GM19351 (cell line): ENCODE measurements around the gene EIF2AK2.
"Not testable (repeated sequence)": the region's sequence is repeated elsewhere in the genome, so short reads cannot be mapped to it uniquely, and the experiment has no call there.

ENCODE experiments used
- ATAC-seq: cut with Tn5 transposase; IDR thresholded peaks from one replicate; pipeline ENCODE4 v1.9.1; 2021; ENCODE audit warnings: mild to moderate bottlenecking, moderate library complexity; ENCODE audit not compliant: unreplicated experiment

The EIF2AK2 gene

DNA sequence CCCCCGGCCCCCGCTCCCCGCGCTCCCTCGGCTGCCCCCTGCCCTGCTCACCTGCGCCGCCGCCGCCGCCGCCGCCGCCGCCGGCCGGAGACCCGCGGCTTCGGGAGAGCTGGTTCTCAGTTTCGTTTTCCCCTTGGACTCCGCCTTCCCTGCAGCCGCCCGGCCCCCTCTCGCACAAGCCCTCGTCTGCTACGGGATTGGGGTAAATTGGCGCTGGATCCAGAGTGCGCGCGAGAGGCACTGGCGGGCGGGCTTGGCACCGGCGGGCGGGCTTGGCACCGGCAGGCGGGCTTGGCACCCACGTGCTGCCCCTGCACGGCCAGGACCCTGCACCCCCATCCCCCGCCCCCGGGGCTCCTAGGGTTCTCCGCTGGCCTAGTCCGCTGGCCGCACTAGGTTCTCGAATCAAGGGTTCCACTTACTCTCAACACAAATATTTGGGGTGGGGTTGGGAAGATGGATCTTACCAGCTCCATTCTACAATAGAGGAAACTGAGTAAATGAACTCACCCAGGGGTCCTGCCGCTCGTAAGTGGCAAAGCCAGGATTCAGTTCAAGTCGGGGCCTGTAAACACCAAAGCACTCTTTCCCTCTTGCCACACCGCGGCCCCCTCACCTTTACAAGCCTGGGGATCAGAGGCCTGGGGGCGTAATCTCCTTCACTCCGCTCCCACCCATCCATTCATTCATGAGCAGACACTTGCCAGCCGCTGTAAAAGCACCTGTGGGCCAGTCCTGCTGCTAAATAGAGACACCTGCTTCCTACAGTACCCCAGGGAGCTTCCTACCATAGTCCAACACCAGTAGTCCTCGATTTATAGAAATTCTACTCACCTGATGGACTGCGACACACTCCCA, at the start of gene EIF2AK2:
Gene EIF2AK2, minus strand, starts transcription at position 124 of the 858 bp plus-strand sequence. CDS start 9,174 bp downstream, outside the sequence.
- peak; percentile 91 for ATAC-seq

DNA sequence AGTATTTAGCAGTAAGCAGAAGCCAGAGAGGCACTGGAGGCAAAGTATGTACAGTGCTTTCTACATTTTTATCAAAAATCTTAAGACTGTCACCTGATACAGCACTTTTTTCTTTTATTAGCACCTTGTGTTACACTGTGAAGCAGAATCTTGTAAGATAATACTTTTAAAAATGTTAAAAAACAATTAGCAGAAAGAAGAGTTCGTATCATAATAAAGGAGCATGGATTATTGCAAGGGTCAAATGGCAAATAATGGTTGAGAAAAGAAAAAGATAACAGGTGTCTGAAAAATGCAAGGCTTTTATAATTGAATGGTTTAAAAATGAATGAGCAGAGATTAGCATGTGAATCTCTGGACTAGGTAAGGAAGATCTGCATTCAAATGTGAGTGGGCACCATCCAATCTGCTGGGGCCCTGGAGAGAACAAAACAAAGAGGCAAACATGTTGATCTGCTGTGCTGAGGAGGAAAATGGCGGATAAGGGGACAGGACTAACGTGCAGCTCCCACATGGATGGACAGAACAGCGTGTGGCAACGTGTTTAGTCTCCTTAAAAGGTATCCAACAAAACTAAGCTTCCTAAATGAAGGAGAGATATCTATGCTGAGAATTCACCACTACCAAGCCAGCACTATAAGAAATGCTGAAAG, 49.0 kb upstream of the EIF2AK2 start:
- ATAC-seq = no peak

DNA sequence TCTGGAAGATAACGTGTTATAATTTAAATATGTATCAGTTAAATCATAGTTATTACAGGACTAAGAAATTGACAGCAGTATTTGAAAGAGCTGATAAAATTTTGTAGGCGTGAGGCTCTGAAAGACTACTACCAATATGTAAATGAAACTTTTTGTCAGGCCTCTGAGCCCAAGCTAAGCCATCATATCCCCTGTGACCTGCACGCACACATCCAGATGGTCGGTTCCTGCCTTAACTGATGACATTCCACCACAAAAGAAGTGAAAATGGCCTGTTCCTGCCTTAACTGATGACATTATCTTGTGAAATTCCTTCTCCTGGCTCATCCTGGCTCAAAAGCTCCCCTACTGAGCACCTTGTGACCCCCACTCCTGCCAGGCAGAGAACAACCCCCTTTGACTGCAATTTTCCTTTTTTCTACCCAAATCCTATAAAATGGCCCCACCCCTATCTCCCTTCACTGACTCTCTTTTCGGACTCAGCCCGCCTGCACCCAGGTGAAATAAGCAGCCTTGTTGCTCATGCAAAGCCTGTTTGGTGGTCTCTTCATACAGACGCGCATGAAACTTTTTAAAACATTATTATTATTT, 48.4 kb upstream of the EIF2AK2 start:
- not testable (repeated sequence) for ATAC-seq

DNA sequence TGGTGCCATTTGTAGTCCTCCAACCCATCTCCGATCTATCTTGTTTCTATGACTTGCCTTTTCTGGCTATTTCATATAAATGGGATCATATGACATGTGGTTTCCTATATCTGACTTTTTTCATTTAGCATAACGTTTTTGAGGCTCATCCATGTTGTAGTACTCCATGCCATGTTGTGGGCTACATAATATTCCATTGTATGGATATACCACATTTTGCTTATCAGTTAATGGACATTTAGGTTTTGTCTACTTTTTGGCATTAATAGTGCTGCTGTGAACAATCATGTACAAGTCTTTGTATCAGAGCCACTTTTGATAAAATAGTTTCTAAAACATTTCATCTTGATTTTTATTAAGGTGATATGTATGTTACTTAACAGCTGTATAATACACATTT, 46.9 kb upstream of the EIF2AK2 start:
- ATAC-seq = no peak

DNA sequence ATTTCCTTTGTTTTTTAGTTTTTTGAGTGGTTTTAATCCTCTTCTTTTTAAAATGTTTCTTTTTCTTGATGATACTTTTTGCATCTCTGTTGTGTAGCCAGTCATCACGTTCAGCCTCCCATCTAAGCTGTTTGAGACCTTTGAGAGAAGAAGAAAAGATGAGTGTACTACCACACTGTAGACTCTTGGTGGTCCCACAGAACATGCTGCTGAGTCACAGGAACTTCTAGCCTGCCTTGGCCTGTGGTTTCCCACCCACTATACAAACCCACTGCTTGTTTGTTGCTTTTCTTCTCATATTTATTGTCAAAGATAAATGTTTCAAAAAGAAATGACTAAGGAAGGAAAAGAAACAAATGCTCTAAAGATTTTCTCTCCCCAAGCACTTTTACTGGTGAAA, 45.0 kb upstream of the EIF2AK2 start:
- ATAC-seq = no peak

DNA sequence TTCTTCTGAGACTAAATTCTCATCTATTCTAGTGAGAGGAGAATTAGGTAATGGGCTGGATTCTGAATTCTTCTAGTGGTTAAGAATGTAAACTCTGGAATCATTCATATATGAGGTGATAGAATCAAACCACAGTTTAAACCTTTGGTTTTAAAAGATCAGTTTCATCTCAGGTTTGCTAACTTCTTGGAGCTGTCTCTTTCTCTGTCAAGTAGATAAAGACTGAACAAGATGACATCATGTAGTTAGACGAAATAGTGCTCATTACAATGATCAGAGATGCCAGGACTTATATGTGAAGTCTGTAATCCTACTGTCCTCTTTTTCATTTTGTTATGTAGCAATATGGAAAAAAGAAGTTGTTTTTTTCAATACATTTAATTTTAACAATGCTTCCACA, 44.4 kb upstream of the EIF2AK2 start:
- no peak for ATAC-seq

DNA sequence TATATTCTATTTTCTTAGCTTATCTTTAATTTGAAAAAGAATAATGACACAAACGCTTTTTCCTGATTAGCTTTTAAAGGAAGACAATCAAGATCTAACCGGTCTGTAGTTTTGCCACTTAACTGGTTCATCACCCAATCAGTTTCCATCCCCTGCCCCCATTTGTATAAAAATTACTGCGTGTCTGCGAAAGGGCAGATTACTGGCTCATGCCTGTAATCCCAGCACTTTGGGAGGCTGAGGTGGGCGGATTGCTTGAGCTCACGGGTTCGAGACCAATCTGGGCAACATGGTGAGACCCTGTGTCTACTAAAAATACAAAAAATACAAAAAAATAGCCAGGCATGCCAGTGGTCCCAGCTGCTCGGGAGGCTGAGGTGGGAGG, 41.9 kb upstream of the EIF2AK2 start:
- ATAC-seq = no peak

DNA sequence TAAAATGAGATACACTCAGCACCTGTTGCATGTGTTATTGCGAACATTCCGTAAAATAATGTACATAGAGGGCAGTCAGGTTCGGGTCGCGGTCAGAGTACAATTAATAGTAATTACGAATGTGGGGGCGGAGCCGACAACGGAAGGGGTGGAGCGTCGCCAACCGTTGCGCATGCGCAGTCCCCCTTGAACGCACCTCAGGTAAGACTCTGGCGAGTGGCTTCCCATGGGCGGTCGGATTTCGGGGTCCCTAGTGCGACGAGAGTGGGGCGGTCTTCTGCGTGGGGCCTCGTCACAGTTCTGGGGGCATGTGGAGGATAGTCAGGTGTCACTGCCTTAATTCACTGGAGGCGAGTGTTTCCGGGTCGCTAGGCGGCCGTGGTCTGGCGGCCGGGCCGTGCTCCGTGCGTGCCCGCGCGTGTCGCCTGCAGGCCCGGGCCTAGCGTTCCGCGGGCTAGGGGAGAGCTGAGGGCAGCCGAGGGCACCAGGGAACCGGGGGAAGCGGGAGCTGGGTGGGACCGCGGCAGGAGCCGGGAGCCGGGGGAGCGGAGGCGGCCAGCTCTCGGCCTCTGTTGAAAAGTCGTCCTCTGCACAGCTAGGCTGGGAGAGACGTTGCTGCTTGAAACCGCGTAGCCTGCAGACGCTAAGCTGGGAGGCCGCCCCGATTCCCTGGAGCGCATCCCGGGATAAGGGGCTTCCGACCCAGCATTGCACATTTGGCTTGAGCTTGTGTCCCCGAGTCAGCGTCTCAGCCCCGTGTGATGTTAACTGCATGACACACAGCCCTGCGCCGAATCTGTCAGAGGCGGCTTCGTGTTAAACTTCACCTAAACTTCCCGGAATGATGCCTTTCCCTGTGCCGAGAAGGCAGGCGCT, 39.8 kb upstream of the EIF2AK2 start, which contains the start of gene CEBPZOS:
Gene CEBPZOS, plus strand, starts transcription at position 177 of the 876 bp plus-strand sequence. CDS start 3,209 bp downstream, outside the sequence.
- peak; percentile 68 for ATAC-seq

DNA sequence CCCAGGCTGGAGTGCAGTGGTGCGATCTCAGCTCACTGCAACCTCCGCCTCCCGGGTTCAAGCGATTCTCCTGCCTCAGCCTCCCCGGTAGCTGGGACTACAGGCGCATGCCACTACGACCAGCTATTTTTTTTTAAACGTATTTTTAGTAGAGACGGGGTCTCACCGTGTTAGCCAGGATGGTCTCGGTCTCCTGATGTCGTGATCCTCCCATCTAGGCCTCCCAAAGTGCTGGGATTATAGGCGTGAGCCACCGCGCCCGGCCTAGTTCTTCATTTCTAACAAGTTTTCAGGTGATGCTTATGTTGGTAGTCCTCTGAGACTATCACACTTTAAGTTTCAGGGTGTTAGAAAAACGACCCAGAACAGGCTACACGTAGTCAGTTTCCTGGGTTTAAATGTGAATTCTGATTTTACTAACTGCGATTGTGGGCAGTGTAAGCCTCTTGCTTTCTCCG, 39.1 kb upstream of the EIF2AK2 start:
- not testable (repeated sequence) for ATAC-seq

DNA sequence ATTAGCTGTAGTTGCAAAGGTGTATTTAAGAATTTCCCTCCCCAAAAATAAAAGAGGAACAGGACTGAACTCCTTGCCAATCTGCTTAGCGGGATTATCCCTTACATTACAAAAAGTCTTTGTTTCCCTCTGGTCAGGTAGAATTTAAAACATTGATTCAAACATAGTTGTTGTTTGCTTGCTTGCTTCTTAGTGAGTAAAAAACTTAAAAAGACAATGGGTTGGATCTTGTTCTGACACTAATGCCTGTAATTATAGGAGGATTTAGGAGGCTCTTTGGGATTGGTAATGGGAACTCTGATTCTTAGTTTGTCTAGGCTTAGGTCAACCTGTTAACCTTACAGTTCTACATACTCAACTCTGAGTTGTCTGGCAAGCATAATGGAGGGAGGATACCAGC, 35.8 kb upstream of the EIF2AK2 start:
- ATAC-seq = no peak

DNA sequence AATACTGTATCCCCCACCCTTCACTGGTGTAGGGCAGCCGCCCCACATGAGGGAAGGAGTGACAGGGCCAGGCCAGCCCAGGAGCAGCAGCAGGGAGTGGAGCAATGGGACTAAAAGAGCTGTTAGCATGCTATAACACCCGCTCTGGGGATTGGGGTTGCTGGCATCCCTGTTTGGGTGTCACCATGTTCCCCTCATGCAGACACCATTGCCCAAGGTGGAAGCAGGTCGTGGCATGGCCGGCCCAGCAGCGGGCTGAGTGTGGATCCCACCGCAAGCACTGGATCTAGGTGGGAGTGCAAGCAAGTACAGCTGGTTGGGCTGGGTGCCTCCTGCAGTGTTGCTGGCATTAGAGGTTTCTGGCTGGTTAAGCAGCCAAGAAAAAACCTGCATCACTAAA, 35.0 kb upstream of the EIF2AK2 start:
- no peak for ATAC-seq

DNA sequence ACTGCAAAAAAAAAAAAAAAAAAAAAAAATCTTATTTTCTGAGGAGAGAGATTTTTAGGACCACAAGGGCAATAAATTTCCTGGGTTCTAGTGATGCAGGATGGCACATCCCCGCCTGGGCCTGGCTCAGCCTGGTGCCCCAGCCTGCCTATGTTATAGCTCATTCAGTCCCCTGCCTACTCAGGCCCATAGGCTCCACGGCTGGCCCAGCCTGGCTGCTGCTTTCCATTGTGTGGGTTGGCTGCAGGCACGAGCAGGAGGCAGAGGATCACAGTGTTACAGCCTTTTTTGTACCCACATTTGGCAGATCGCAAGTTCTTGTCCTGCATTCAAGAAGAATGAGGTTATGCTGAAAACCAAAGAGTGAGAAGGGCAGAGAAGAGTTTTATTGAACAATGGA, 34.5 kb upstream of the EIF2AK2 start:
- ATAC-seq = no peak

DNA sequence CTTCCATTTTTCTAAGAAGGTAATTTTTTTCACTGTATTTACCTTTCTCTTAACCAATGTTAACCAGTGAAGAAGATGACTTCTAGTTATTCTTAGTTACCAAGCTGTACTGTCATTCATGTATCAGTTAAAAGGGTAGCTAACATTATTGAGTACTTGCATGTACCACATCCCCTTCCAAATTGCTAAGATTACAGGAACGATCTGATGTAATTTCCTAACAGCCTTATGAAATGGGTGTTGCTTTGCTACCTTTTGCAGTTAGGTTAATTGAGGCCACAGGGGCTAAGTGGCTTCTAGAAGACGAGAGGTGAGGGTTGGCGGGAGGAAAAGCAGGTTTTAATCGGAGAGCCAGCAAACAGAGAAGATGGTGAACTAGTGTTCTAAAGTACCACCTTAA, 33.5 kb upstream of the EIF2AK2 start:
- ATAC-seq = no peak

DNA sequence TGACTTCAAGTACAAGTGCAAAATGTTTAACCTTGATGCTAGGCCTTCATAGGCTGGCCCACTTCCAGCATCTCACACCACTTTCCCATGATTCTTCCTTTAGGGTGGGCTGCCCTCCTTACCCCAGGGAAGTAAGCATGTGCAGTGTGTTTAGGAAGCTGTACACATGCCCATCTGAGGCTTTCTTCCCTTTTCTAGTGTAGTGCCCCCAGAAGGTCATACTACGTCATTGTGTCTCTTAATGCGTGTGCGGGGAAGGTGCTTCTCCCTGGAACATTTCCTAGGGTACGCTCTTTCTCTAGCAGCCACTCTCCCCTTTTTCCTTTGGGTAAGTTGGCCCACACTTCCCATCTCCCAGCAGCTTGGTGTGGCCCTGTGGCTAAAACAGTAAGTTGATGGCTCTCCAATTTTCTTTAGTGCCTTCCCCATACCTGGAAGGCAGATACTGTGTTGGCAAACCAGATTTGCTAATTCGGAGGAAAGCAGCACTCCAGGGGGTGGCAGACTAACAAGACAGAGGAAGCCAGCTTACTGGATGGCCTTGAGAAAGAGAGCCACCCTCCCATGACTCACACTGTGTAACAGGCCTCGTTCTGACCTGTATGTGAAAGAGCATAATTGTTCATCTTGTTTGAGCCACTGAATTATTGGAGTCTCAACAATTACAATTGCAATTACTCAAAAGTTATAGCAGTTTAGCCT, 32.8 kb upstream of the EIF2AK2 start:
- ATAC-seq = no peak

DNA sequence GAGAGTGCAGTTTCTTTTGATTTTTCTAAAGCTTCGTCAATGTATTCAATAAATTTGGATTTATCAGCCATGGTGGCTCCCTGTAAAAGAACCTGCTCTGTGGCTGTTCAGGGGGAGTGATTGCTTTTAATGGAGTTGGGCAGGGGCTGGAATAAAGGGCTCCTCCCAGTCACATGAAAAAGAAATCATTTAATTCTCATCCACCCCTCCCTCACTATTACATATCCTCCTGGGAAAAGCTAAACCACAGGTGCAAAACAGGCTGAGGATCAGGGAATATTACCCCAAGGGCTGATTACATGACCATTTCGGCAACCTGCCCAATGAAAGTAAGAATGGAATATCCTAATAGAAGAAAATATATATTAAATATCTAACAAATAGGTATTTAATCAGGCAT, 31.8 kb upstream of the EIF2AK2 start, which contains the start of gene SULT6B1:
Gene SULT6B1, minus strand, starts transcription at position 101 of the 400 bp plus-strand sequence. Its CDS starts 30 bp downstream, at position 71.
- no peak for ATAC-seq

DNA sequence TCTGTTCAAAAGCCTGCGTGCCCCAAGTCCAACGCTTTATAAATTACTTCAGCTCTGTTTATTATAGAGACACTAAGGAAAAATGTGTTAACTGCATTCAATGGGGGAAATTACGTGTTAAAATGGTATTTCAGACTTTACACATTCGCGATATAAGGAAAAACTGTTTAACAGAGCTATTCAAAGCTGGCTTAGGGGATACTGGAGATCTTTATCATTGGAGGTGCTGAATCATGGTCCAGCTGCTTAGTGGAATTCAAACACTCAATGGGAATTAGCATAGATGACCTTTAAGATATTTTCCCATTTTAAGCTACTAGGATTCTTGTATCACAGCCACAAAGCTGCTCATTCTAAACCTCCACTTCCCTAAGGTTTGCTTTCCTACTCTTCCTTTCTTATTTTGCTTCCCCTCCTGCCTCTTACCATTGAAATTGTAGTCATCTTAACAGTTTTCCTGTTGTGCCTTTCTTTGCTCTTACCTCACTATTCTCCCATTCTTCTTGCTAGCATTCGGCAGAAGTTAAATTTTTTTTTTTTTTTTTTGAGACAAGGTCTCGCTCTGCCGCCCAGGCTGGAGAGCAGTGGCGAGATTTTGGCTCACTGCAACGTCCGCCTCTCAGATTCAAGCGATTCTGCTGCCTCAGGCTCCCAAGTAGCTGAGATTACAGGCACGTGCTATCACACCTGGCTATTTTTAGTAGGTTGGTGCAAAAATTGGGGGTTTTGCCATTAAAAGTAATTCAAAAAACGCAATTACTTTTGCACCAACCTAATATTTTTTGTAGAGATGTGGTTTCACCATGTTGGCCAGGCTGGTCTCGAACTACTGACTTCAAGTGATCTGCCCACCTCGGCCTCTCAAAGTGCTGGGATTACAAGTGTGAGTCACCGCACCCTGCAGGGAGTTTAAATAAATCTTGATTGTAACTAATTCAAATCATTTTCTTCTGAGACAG, 25.2 kb upstream of the EIF2AK2 start:
- ATAC-seq = no peak

DNA sequence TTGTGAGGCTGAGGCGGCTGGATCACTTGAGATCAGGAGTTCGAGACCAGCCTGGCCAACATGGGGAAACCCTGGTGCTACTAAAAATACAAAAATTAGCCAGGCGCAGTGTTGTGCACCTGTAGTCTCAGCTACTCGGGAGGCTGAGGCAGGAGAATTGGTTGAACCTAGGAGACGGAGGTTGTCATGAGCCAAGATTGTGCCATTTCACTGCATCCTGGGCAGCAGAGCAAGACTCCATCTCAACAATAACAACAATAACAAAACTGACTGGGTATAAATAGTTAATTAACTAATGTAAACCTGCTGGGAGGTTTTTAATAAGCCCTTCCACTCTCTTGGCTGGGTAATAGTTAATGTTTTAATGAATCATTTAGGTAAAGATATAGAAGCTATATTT, 23.9 kb upstream of the EIF2AK2 start:
- no peak for ATAC-seq

DNA sequence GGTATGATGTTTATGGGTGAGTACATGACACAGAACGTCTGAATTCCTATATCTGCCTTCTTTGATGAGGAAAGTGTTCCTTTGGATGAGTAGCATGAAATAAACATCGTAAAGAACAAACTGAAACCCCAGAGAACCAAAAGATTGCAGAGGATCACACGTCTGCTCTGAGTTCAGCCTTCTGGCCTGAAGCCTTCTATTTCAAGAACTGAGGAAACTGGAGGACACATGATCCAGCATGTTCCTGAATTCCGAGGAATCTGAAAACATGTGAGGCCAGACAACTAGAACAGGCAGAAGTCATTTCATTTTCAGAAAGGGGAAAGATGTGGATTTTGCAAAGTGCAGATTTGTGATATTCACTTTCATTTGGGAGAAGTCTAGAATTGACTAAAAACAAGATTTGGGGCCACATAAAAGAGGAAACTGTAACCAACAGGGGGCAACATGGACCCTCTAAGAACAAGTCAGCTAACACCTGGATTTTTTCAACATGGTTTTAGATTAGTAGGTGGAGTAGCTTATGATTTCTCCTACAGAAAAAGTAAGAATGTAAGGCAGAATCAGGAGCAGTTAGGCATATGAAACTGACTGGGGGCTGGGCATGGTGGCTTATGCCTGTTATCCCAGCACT, 23.3 kb upstream of the EIF2AK2 start:
- ATAC-seq = no peak
